AG09309 (cell line): ENCODE results near the gene ZNF423.

Experiments
- DNase-seq: peaks from one replicate; pipeline ENCODE4 v3.0.0-alpha.2; 2010; ENCODE audit warnings: low read depth
- H3K4me3 ChIP-seq: 2 replicates; pipeline ENCODE4 v1.5.1; 2011; ENCODE audit warnings: mild to moderate bottlenecking, low read depth, low read length, moderate library complexity; ENCODE audit not compliant: control insufficient read depth
- CTCF ChIP-seq: IDR thresholded peaks from 2 replicates; pipeline ENCODE4 v1.5.1; 2011; ENCODE audit warnings: mild to moderate bottlenecking, low read depth, low read length, inconsistent platforms; ENCODE audit not compliant: insufficient read depth, control insufficient read depth; ENCODE audit errors: missing control alignments

Gene ZNF423

GRCh38 chr16:49586466-49587450 lies 269.2 kb downstream of the ZNF423 start:
- no peak for TF ChIP-seq CTCF
- H3K4me3 ChIP-seq, result no peak overlapping the region
- DNase-seq, result no peak

- DNase-seq, result no peak
- H3K4me3 ChIP-seq, result no peak overlapping the region
- TF ChIP-seq CTCF, result no peak
Observed at GRCh38 chr16:49585143-49585832, 270.6 kb downstream of the ZNF423 start.

- DNase-seq, result no peak
- no peak overlapping the region for H3K4me3 ChIP-seq
- no peak for TF ChIP-seq CTCF
Observed at GRCh38 chr16:49583911-49584310, 272.0 kb downstream of the ZNF423 start.

GRCh38 chr16:49581630-49582298 lies 274.1 kb downstream of the ZNF423 start:
- DNase-seq, result no peak
- no peak overlapping the region for H3K4me3 ChIP-seq
- TF ChIP-seq CTCF, result no peak

GRCh38 chr16:49580751-49581303 lies 275.1 kb downstream of the ZNF423 start:
- TF ChIP-seq CTCF, result no peak
- H3K4me3 ChIP-seq, result no peak overlapping the region
- DNase-seq, result no peak

- no peak overlapping the region for H3K4me3 ChIP-seq
- no peak for TF ChIP-seq CTCF
- DNase-seq, result no peak
Observed at GRCh38 chr16:49578435-49579024, 277.4 kb downstream of the ZNF423 start.
